IPS-18a (cell line): ENCODE results near the gene RELL2.

Source experiments
- H3K27ac ChIP-seq: one replicate; pipeline ENCODE4 v1.5.1; 2013; ENCODE audit warnings: low read length
- H3K27me3 ChIP-seq: one replicate; pipeline ENCODE4 v1.6.1; 2013; ENCODE audit warnings: mild to moderate bottlenecking, low read length; ENCODE audit not compliant: control insufficient read depth, insufficient read depth
- H3K36me3 ChIP-seq: one replicate; pipeline ENCODE4 v1.6.1; 2013; ENCODE audit warnings: low read depth, low read length; ENCODE audit not compliant: control insufficient read depth
- H3K4me1 ChIP-seq: one replicate; pipeline ENCODE4 v1.6.1; 2013; ENCODE audit warnings: low read depth, low read length; ENCODE audit not compliant: control insufficient read depth
- H3K4me3 ChIP-seq: one replicate; pipeline ENCODE4 v1.5.1; 2013; ENCODE audit warnings: low read length
- H3K9ac ChIP-seq: one replicate; pipeline ENCODE4 v1.6.1; 2013; ENCODE audit warnings: mild to moderate bottlenecking, low read length, moderate library complexity
- H3K9me3 ChIP-seq: one replicate; pipeline ENCODE4 v1.6.1; 2013; ENCODE audit warnings: low read depth, low read length; ENCODE audit not compliant: control insufficient read depth

The RELL2 gene

GRCh38 chr5:141654298-141654697 lies 17.5 kb downstream of the RELL2 start:
- H3K4me3 ChIP-seq: no peak overlapping the region
- no peaks in the 10 kb centered on the region for H3K27me3 ChIP-seq
- H3K36me3 ChIP-seq: peaks cover 49% of the 10 kb centered on the region
- H3K9me3 ChIP-seq: no peaks in the 10 kb centered on the region
- no peak overlapping the region for H3K27ac ChIP-seq
- no peak overlapping the region for H3K9ac ChIP-seq
- peaks cover 4% of the 10 kb centered on the region for H3K4me1 ChIP-seq

- Histone ChIP-seq H3K9me3 (no peaks in the 10 kb centered on the region), H3K27me3 (no peaks in the 10 kb centered on the region), H3K4me3 (no peak overlapping the region), H3K27ac (no peak overlapping the region), H3K9ac (no peak overlapping the region), H3K36me3 (peaks cover 51% of the 10 kb centered on the region), H3K4me1 (peaks cover 4% of the 10 kb centered on the region)
These were observed 18.2 kb downstream of the RELL2 start for GRCh38 chr5:141655020-141655419.

GRCh38 chr5:141656396-141656795 lies 19.6 kb downstream of the RELL2 start:
- H3K4me3 ChIP-seq: no peak overlapping the region
- no peaks in the 10 kb centered on the region for H3K27me3 ChIP-seq
- H3K9me3 ChIP-seq: no peaks in the 10 kb centered on the region
- H3K4me1 ChIP-seq: peaks cover 4% of the 10 kb centered on the region
- no peak overlapping the region for H3K9ac ChIP-seq
- peaks cover 52% of the 10 kb centered on the region for H3K36me3 ChIP-seq
- no peak overlapping the region for H3K27ac ChIP-seq

GRCh38 chr5:141657404-141657803 lies 20.6 kb downstream of the RELL2 start:
- Histone ChIP-seq H3K4me3 (no peak overlapping the region), H3K36me3 (peaks cover 62% of the 10 kb centered on the region), H3K9me3 (no peaks in the 10 kb centered on the region), H3K27ac (no peak overlapping the region), H3K9ac (no peak overlapping the region), H3K4me1 (no peaks in the 10 kb centered on the region), H3K27me3 (no peaks in the 10 kb centered on the region)

GRCh38 chr5:141657937-141658545 lies 21.2 kb downstream of the RELL2 start:
- Histone ChIP-seq H3K4me3 (no peak overlapping the region), H3K36me3 (peaks cover 65% of the 10 kb centered on the region), H3K27me3 (no peaks in the 10 kb centered on the region), H3K9me3 (no peaks in the 10 kb centered on the region), H3K9ac (no peak overlapping the region), H3K4me1 (no peaks in the 10 kb centered on the region), H3K27ac (no peak overlapping the region)

GRCh38 chr5:141662028-141662427 lies 25.2 kb downstream of the RELL2 start:
- H3K4me3 ChIP-seq: no peak overlapping the region
- no peak overlapping the region for H3K27ac ChIP-seq
- H3K9me3 ChIP-seq: no peaks in the 10 kb centered on the region
- peaks cover 47% of the 10 kb centered on the region for H3K36me3 ChIP-seq
- H3K4me1 ChIP-seq: peaks cover 3% of the 10 kb centered on the region
- no peaks in the 10 kb centered on the region for H3K27me3 ChIP-seq
- no peak overlapping the region for H3K9ac ChIP-seq

- no peaks in the 10 kb centered on the region for H3K9me3 ChIP-seq
- no peaks in the 10 kb centered on the region for H3K27me3 ChIP-seq
- peaks cover 3% of the 10 kb centered on the region for H3K4me1 ChIP-seq
- no peak overlapping the region for H3K9ac ChIP-seq
- H3K27ac ChIP-seq: no peak overlapping the region
- peaks cover 35% of the 10 kb centered on the region for H3K36me3 ChIP-seq
- no peak overlapping the region for H3K4me3 ChIP-seq
These were observed 26.7 kb downstream of the RELL2 start for GRCh38 chr5:141663506-141663905.

GRCh38 chr5:141664733-141665461 lies 28.1 kb downstream of the RELL2 start:
- Histone ChIP-seq H3K4me3 (no peak overlapping the region), H3K27me3 (no peaks in the 10 kb centered on the region), H3K9me3 (no peaks in the 10 kb centered on the region), H3K27ac (no peak overlapping the region), H3K36me3 (peaks cover 35% of the 10 kb centered on the region), H3K9ac (no peak overlapping the region), H3K4me1 (peaks cover 3% of the 10 kb centered on the region)

- Histone ChIP-seq H3K9me3 (no peaks in the 10 kb centered on the region), H3K27me3 (no peaks in the 10 kb centered on the region), H3K36me3 (peaks cover 46% of the 10 kb centered on the region), H3K27ac (no peak overlapping the region), H3K4me1 (peaks cover 3% of the 10 kb centered on the region), H3K9ac (no peak overlapping the region), H3K4me3 (no peak overlapping the region)
These were observed 29.5 kb downstream of the RELL2 start for GRCh38 chr5:141665995-141666940.

- Histone ChIP-seq H3K36me3 (peaks cover 40% of the 10 kb centered on the region), H3K4me3 (no peak overlapping the region), H3K9me3 (no peaks in the 10 kb centered on the region), H3K9ac (no peak overlapping the region), H3K27me3 (no peaks in the 10 kb centered on the region), H3K4me1 (peaks cover 7% of the 10 kb centered on the region), H3K27ac (no peak overlapping the region)
These were observed 31.9 kb downstream of the RELL2 start for GRCh38 chr5:141668601-141669265.

GRCh38 chr5:141669520-141669919 lies 32.7 kb downstream of the RELL2 start:
- Histone ChIP-seq H3K9ac (no peak overlapping the region), H3K9me3 (no peaks in the 10 kb centered on the region), H3K27ac (no peak overlapping the region), H3K4me1 (peaks cover 11% of the 10 kb centered on the region), H3K4me3 (no peak overlapping the region), H3K36me3 (peaks cover 33% of the 10 kb centered on the region), H3K27me3 (no peaks in the 10 kb centered on the region)
